ENCODE measurements around the gene UBE3A.
"Not testable (repeated sequence)": the region's sequence is repeated elsewhere in the genome, so short reads cannot be mapped to it uniquely, and the experiment has no call there.

The UBE3A gene

GRCh38 chr15:25438601-25439368 is at the start of gene UBE3A:
Gene UBE3A (minus strand): TSS chr15:25439024. CDS start chr15:25409107, 29,917 bp downstream.
- peak; percentile 76 to 78 for DNase-seq

GRCh38 chr15:25487226-25487884 is 48.5 kb upstream of the UBE3A start:
- DNase-seq, result no peak

GRCh38 chr15:25486051-25486450 is 47.2 kb upstream of the UBE3A start:
- no peak for DNase-seq

- DNase-seq, result no peak
These were observed 42.5 kb upstream of the UBE3A start for GRCh38 chr15:25481208-25481859.

- no peak for DNase-seq
These were observed 39.5 kb upstream of the UBE3A start for GRCh38 chr15:25478313-25478712.

- no peak for DNase-seq
These were observed 39.0 kb upstream of the UBE3A start for GRCh38 chr15:25477816-25478215.

- no peak for DNase-seq
These were observed 35.4 kb upstream of the UBE3A start for GRCh38 chr15:25474251-25474650.

GRCh38 chr15:25470230-25470629 is 31.4 kb upstream of the UBE3A start:
- no peak for DNase-seq

- no peak for DNase-seq
These were observed 30.6 kb upstream of the UBE3A start for GRCh38 chr15:25469377-25469776.

- no peak for DNase-seq
These were observed 29.8 kb upstream of the UBE3A start for GRCh38 chr15:25468611-25469010.

GRCh38 chr15:25465835-25466234 is 27.0 kb upstream of the UBE3A start:
- DNase-seq, result no peak

GRCh38 chr15:25464784-25465183 is 26.0 kb upstream of the UBE3A start:
- DNase-seq, result no peak

GRCh38 chr15:25464383-25464782 is 25.6 kb upstream of the UBE3A start:
- DNase-seq, result no peak

GRCh38 chr15:25456196-25456595 is 17.4 kb upstream of the UBE3A start:
- DNase-seq, result no peak

- no peak for DNase-seq
These were observed 16.4 kb upstream of the UBE3A start for GRCh38 chr15:25455226-25455625.

GRCh38 chr15:25454771-25455170 is 15.9 kb upstream of the UBE3A start:
- DNase-seq, result no peak

GRCh38 chr15:25453246-25453645 is 14.4 kb upstream of the UBE3A start:
- not testable (repeated sequence) for DNase-seq

GRCh38 chr15:25451501-25451900 is 12.7 kb upstream of the UBE3A start:
- DNase-seq, result no peak

GRCh38 chr15:25450163-25450562 is 11.3 kb upstream of the UBE3A start:
- DNase-seq, result no peak

- DNase-seq, result no peak
These were observed 7.3 kb upstream of the UBE3A start for GRCh38 chr15:25446076-25446475.

GRCh38 chr15:25445412-25445811 is 6.6 kb upstream of the UBE3A start:
- no peak for DNase-seq

GRCh38 chr15:25441111-25441510 is 2.3 kb upstream of the UBE3A start:
- no peak for DNase-seq

- DNase-seq, result no peak
These were observed 579 bp upstream of the UBE3A start for GRCh38 chr15:25439369-25439836.
